Fibroblast of lung (primary cell): Measurements from ENCODE around the gene BMP7. TPM values are rescaled to one million over a fixed set of nuclear protein-coding genes. Genes with fewer than 3 reads are reported as not detected.

Experiments
- DNase-seq, 2 donors: peaks; one replicate each; pipeline versions ENCODE4 v3.0.0 to v3.0.0-alpha.2; 2010; ENCODE audit warnings: low read depth in 2 of 2
- H2AFZ ChIP-seq: 2 replicates; pipeline ENCODE4 v1.5.1; 2012; ENCODE audit warnings: low read length, control low read depth, inconsistent platforms
- H3K27ac ChIP-seq: 2 replicates; pipeline ENCODE4 v1.5.1; 2011; ENCODE audit warnings: low read length, control low read depth; ENCODE audit not compliant: insufficient read depth
- H3K27me3 ChIP-seq: 2 replicates; pipeline ENCODE4 v1.5.1; 2011; ENCODE audit warnings: mild to moderate bottlenecking, low read length; ENCODE audit not compliant: control insufficient read depth, insufficient read depth
- H3K36me3 ChIP-seq: 2 replicates; pipeline ENCODE4 v1.5.1; 2011; ENCODE audit warnings: low read length; ENCODE audit not compliant: control insufficient read depth, insufficient read depth
- H3K4me1 ChIP-seq: 2 replicates; pipeline ENCODE4 v1.5.1; 2011; ENCODE audit warnings: low read length; ENCODE audit not compliant: control insufficient read depth, insufficient read depth; ENCODE audit errors: extremely low read depth
- H3K4me2 ChIP-seq: 2 replicates; pipeline ENCODE4 v1.5.1; 2011; ENCODE audit warnings: low read length, control low read depth; ENCODE audit not compliant: insufficient read depth; ENCODE audit errors: extremely low read depth
- H3K4me3 ChIP-seq, 4 experiments: fragments of 200-600 bp in 1 of 4; sonication (generic) in 1 of 4; replicated peaks in 1 of 4; 2 replicates each; pipeline ENCODE4 v1.5.1; 2011 to 2016; ENCODE audit warnings: low read length in 4 of 4, low read depth in 3 of 4, mild to moderate bottlenecking in 3 of 4, control low read depth in 2 of 4, inconsistent platforms in 1 of 4, mixed read lengths in 1 of 4; ENCODE audit not compliant: insufficient read depth in 1 of 4; ENCODE audit errors: control extremely low read depth in 1 of 4
- H3K79me2 ChIP-seq: 2 replicates; pipeline ENCODE4 v1.5.1; 2012; ENCODE audit warnings: mild to moderate bottlenecking, low read length, inconsistent platforms; ENCODE audit not compliant: control insufficient read depth, insufficient read depth
- H3K9ac ChIP-seq: 2 replicates; pipeline ENCODE4 v1.5.1; 2011; ENCODE audit warnings: mild to moderate bottlenecking, low read length, control low read depth; ENCODE audit not compliant: insufficient read depth
- H3K9me3 ChIP-seq: 2 replicates; pipeline ENCODE4 v1.5.1; 2012; ENCODE audit warnings: low read depth, low read length; ENCODE audit not compliant: control insufficient read depth, insufficient read depth
- H4K20me1 ChIP-seq: 2 replicates; pipeline ENCODE4 v1.5.1; 2011; ENCODE audit warnings: low read length; ENCODE audit not compliant: control insufficient read depth, insufficient read depth; ENCODE audit errors: extremely low read depth
- CTCF ChIP-seq, 2 donors: IDR thresholded peaks in 1 of 2; conservative IDR thresholded peaks in 1 of 2; 1 replicate in 1 of 2; 2 replicates in 1 of 2; pipeline ENCODE4 v1.5.1; 2011 to 2012; ENCODE audit warnings: low read length in 2 of 2, control low read depth in 1 of 2, inconsistent platforms in 1 of 2, low read depth in 1 of 2, mild to moderate bottlenecking in 1 of 2
- EZH2 ChIP-seq: IDR thresholded peaks from 2 replicates; pipeline ENCODE4 v1.5.1; 2012; ENCODE audit warnings: low read length, control low read depth, mild to moderate bottlenecking; ENCODE audit errors: missing control alignments
- polyA plus RNA-seq, 2 donors: library from polyadenylated mRNA; depleted of rRNA in 1 of 2; stranded (reverse) in 1 of 2; unstranded in 1 of 2; fragments of >200 nt; gene quantifications; 2 replicates each; pipeline ENCODE4 v1.2.1, GENCODE V29; 2011 to 2012; ENCODE audit warnings: missing spikeins in 1 of 2
- total RNA-seq: library from RNA; depleted of rRNA; stranded (reverse); fragments of >200 nt; gene quantifications from 2 replicates; pipeline ENCODE4 v1.2.1, GENCODE V29; 2014

The BMP7 gene
- total and polyA plus RNA-seq, 2 donors (not counting 1 experiment from before 2014, with no cell fraction given) = not detected

DNA sequence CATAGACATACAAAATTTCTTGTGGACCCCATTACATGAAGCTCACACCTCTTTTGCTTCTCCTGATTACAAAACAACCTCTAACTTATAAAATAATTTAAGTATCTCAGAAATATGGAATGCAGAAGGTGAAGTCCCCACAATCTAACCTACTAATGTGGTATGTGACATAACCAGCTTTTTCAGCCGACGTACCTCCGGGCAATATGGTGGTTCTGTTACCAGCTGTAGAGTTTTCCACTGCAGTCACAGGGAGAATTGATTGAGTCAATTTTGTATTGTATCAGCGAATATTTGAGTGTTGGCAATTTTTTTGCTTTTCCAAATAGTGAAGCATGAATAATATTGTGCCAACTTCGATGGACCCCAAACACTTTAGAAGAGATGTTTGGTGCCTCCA, 47.5 kb upstream of the BMP7 start:
- H3K27ac ChIP-seq = no peak overlapping the region
- H2AFZ ChIP-seq = no peak overlapping the region
- no peaks in the 10 kb centered on the region for H3K79me2 ChIP-seq
- DNase-seq = no peak
- no peaks in the 10 kb centered on the region for H3K9me3 ChIP-seq
- H3K4me3 ChIP-seq = no peak overlapping the region
- no peaks in the 10 kb centered on the region for H4K20me1 ChIP-seq
- H3K4me1 ChIP-seq = no peaks in the 10 kb centered on the region
- H3K36me3 ChIP-seq = no peaks in the 10 kb centered on the region
- no peaks in the 10 kb centered on the region for H3K27me3 ChIP-seq
- TF ChIP-seq EZH2 = no peak
- no peak for TF ChIP-seq CTCF (conservative IDR thresholded peaks at IDR 0.05 in 1 of 2, IDR thresholded peaks at IDR 0.05 in 1 of 2; ENCODE audit: low read depth in 1 of 2, low read length in 2 of 2)
- H3K4me2 ChIP-seq = no peak overlapping the region
- H3K9ac ChIP-seq = no peak overlapping the region

- Histone ChIP-seq H3K4me2 (no peak overlapping the region), H4K20me1 (no peaks in the 10 kb centered on the region), H3K9ac (no peak overlapping the region), H2AFZ (no peak overlapping the region), H3K27ac (no peak overlapping the region), H3K36me3 (no peaks in the 10 kb centered on the region), H3K79me2 (no peaks in the 10 kb centered on the region), H3K4me1 (no peaks in the 10 kb centered on the region), H3K27me3 (no peaks in the 10 kb centered on the region), H3K9me3 (no peaks in the 10 kb centered on the region), H3K4me3 (no peak overlapping the region)
- no peak for DNase-seq
- no peak for TF ChIP-seq EZH2
- TF ChIP-seq CTCF (conservative IDR thresholded peaks at IDR 0.05 in 1 of 2, IDR thresholded peaks at IDR 0.05 in 1 of 2; ENCODE audit: low read depth in 1 of 2, low read length in 2 of 2) = no peak
These were observed 46.8 kb upstream of the BMP7 start for GRCh38 chr20:57313230-57313629.

DNA sequence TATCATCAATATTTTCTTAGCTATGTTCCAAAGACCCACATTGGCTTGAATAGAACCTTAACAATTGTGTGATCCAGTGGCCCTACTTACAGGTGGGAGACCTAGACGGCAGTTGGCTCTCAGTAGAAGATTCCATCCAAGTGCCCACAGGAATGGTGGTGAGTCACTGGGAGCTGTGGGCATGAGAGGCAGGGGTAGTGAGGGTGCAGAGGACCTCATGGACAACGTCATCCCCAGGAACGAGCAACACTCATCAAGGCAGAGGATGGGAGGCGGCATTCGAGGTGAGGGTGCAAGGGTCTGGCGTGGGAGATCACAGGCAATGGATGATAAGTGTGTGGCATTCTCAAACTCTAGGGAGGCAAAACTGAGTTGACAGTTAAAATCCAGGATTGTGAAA, 45.7 kb upstream of the BMP7 start:
- no peak for DNase-seq
- no peaks in the 10 kb centered on the region for H3K27me3 ChIP-seq
- H4K20me1 ChIP-seq = no peaks in the 10 kb centered on the region
- H3K9ac ChIP-seq = no peak overlapping the region
- H3K27ac ChIP-seq = no peak overlapping the region
- no peaks in the 10 kb centered on the region for H3K36me3 ChIP-seq
- H3K79me2 ChIP-seq = no peaks in the 10 kb centered on the region
- H3K4me2 ChIP-seq = no peak overlapping the region
- H2AFZ ChIP-seq = no peak overlapping the region
- H3K4me1 ChIP-seq = no peaks in the 10 kb centered on the region
- TF ChIP-seq EZH2 = no peak
- TF ChIP-seq CTCF (conservative IDR thresholded peaks at IDR 0.05 in 1 of 2, IDR thresholded peaks at IDR 0.05 in 1 of 2; ENCODE audit: low read depth in 1 of 2, low read length in 2 of 2) = no peak
- no peaks in the 10 kb centered on the region for H3K9me3 ChIP-seq
- H3K4me3 ChIP-seq = no peak overlapping the region
